Loucy (cell line): ENCODE data around the gene SORCS2.

Source experiments
- EZH2phosphoT487 ChIP-seq: fragments of 200-600 bp; IDR thresholded peaks from 2 replicates; pipeline ENCODE4 v1.6.1; 2018; ENCODE audit warnings: antibody characterized with exemption, mild to moderate bottlenecking, moderate library complexity, borderline replicate concordance
- TF ChIP-seq, protein P1 (sequence below): fragments of 200-600 bp; sonication (generic); conservative IDR thresholded peaks from 2 replicates; pipeline ENCODE4 v1.5.1; 2014; ENCODE audit warnings: mild to moderate bottlenecking, antibody characterized with exemption, low read length

GRCh38 chr4:7462509-7462971 lies 270.2 kb downstream of the SORCS2 start:
- TF ChIP-seq, protein P1, sequence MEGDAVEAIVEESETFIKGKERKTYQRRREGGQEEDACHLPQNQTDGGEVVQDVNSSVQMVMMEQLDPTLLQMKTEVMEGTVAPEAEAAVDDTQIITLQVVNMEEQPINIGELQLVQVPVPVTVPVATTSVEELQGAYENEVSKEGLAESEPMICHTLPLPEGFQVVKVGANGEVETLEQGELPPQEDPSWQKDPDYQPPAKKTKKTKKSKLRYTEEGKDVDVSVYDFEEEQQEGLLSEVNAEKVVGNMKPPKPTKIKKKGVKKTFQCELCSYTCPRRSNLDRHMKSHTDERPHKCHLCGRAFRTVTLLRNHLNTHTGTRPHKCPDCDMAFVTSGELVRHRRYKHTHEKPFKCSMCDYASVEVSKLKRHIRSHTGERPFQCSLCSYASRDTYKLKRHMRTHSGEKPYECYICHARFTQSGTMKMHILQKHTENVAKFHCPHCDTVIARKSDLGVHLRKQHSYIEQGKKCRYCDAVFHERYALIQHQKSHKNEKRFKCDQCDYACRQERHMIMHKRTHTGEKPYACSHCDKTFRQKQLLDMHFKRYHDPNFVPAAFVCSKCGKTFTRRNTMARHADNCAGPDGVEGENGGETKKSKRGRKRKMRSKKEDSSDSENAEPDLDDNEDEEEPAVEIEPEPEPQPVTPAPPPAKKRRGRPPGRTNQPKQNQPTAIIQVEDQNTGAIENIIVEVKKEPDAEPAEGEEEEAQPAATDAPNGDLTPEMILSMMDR, result no peak
- TF ChIP-seq EZH2phosphoT487, result no peak
